Adipocyte (in vitro differentiated cells): ENCODE data around the gene NSUN5.
"Not testable (repeated sequence)": the region's sequence is repeated elsewhere in the genome, so short reads cannot be mapped to it uniquely, and the experiment has no call there.

Experiments
- DNase-seq: peaks from one replicate; pipeline ENCODE4 v3.0.0-alpha.2; 2015; ENCODE audit warnings: low read depth
- H3K27me3 ChIP-seq: replicated peaks from 2 replicates; pipeline ENCODE4 v1.7.0; 2013; ENCODE audit warnings: mild to moderate bottlenecking, low read length, moderate library complexity; ENCODE audit not compliant: control insufficient read depth, insufficient read depth
- H3K36me3 ChIP-seq: 2 replicates; pipeline ENCODE4 v1.7.0; 2013; ENCODE audit warnings: low read length, mild to moderate bottlenecking, moderate library complexity; ENCODE audit not compliant: control insufficient read depth, insufficient read depth, severe bottlenecking
- H3K4me1 ChIP-seq: 2 replicates; pipeline ENCODE4 v1.7.0; 2013; ENCODE audit warnings: mild to moderate bottlenecking, low read length, moderate library complexity; ENCODE audit not compliant: control insufficient read depth, insufficient read depth
- H3K4me3 ChIP-seq: 2 replicates; pipeline ENCODE4 v1.7.0; 2013; ENCODE audit warnings: mild to moderate bottlenecking, low read length, moderate library complexity
- H3K9ac ChIP-seq: 2 replicates; pipeline ENCODE4 v1.7.0; 2013; ENCODE audit warnings: mild to moderate bottlenecking, low read length, moderate library complexity
- H3K9me3 ChIP-seq: 2 replicates; pipeline ENCODE4 v1.7.0; 2013; ENCODE audit warnings: mild to moderate bottlenecking, low read length, moderate library complexity; ENCODE audit not compliant: control insufficient read depth

NSUN5 gene

GRCh38 chr7:73266719-73267368 is 41.8 kb downstream of the NSUN5 start:
- DNase-seq, H3K9me3 ChIP-seq, H3K4me3 ChIP-seq, H3K36me3 ChIP-seq, H3K4me1 ChIP-seq, H3K9ac ChIP-seq, H3K27me3 ChIP-seq: not testable (repeated sequence)

GRCh38 chr7:73262416-73262815 is 46.2 kb downstream of the NSUN5 start:
- H3K4me3 ChIP-seq, H3K27me3 ChIP-seq, H3K9ac ChIP-seq, H3K9me3 ChIP-seq, H3K4me1 ChIP-seq, H3K36me3 ChIP-seq, DNase-seq: not testable (repeated sequence)
